OCI-LY7 (cell line): ENCODE results near the gene LPAR1. TPM values are rescaled to one million over a fixed set of nuclear protein-coding genes. Genes with fewer than 3 reads are reported as not detected.

Experiments
- BruUV-seq: library from RNA; stranded (reverse); fragments of 400-500 nt; replicated peaks from 2 replicates; lab custom pipeline; 2021; lab: Mats Ljungman, UMichigan
- CTCF ChIA-PET: fragments of 300-600 bp; sonication (Branson Sonifier 250); formaldehyde crosslinking; loops from one replicate; lab custom pipeline; 2022; ENCODE audit warnings: antibody characterized with exemption; ENCODE audit not compliant: unreplicated experiment; lab: Charles Lee
- POLR2A ChIA-PET: fragments of 300-600 bp; sonication (Branson Sonifier 250); formaldehyde crosslinking; loops from one replicate; lab custom pipeline; 2022; ENCODE audit warnings: antibody characterized with exemption; lab: Charles Lee
- DNase-seq: peaks from one replicate; pipeline ENCODE4 v3.0.0-alpha.2; 2015; ENCODE audit warnings: low spot score
- H2AFZ ChIP-seq: fragments of 200-600 bp; sonication (generic), shearing (Covaris generic); 2 replicates; pipeline ENCODE4 v1.6.1; 2014; ENCODE audit warnings: mild to moderate bottlenecking, antibody characterized with exemption, low read length, moderate library complexity
- H3K27ac ChIP-seq: fragments of 200-600 bp; sonication (generic); 2 replicates; pipeline ENCODE4 v1.5.1; 2014; ENCODE audit warnings: mixed run types, low read depth, mild to moderate bottlenecking, moderate library complexity, low read length, inconsistent platforms; ENCODE audit not compliant: poor library complexity, severe bottlenecking
- H3K36me3 ChIP-seq: fragments of 200-600 bp; sonication (generic); 2 replicates; pipeline ENCODE4 v1.6.1; 2014; ENCODE audit warnings: mild to moderate bottlenecking, antibody characterized with exemption, low read length, moderate library complexity, mixed read lengths; ENCODE audit not compliant: insufficient read depth
- H3K4me1 ChIP-seq: fragments of 200-600 bp; sonication (generic); 2 replicates; pipeline ENCODE4 v1.5.1; 2014; ENCODE audit warnings: mild to moderate bottlenecking, low read length; ENCODE audit not compliant: insufficient read depth, poor library complexity, severe bottlenecking
- H3K4me2 ChIP-seq: fragments of 200-600 bp; sonication (generic); 2 replicates; pipeline ENCODE4 v1.6.1; 2014; ENCODE audit warnings: mild to moderate bottlenecking, low read length
- H3K4me3 ChIP-seq: fragments of 200-600 bp; sonication (generic); 2 replicates; pipeline ENCODE4 v1.5.1; 2014; ENCODE audit warnings: mild to moderate bottlenecking, low read depth, low read length; ENCODE audit not compliant: poor library complexity, severe bottlenecking
- H3K79me2 ChIP-seq: fragments of 200-600 bp; sonication (generic); 2 replicates; pipeline ENCODE4 v1.6.1; 2016; ENCODE audit warnings: low read depth, mild to moderate bottlenecking, low read length, moderate library complexity, mixed read lengths; ENCODE audit not compliant: insufficient read depth
- H3K9me2 ChIP-seq: fragments of 200-600 bp; sonication (generic); 2 replicates; pipeline ENCODE4 v1.6.1; 2016; ENCODE audit warnings: mild to moderate bottlenecking, low read length, mixed read lengths; ENCODE audit not compliant: insufficient read depth
- H3K9me3 ChIP-seq: fragments of 200-600 bp; sonication (generic); 2 replicates; pipeline ENCODE4 v1.6.1; 2014; ENCODE audit warnings: mild to moderate bottlenecking, mixed run types, low read length, mixed read lengths
- H4K20me1 ChIP-seq: fragments of 200-600 bp; sonication (generic); 2 replicates; pipeline ENCODE4 v1.6.1; 2014; ENCODE audit warnings: mild to moderate bottlenecking, antibody characterized with exemption, low read length, moderate library complexity, mixed read lengths; ENCODE audit not compliant: insufficient read depth
- CTCF ChIP-seq: fragments of 200-600 bp; sonication (generic); conservative IDR thresholded peaks from 2 replicates; pipeline ENCODE4 v1.5.1; 2014; ENCODE audit warnings: mild to moderate bottlenecking, antibody characterized with exemption, low read length, moderate library complexity, mixed read lengths
- EZH2phosphoT487 ChIP-seq: fragments of 200-600 bp; sonication (generic); IDR thresholded peaks from 2 replicates; pipeline ENCODE4 v1.6.1; 2018; ENCODE audit warnings: low read depth, borderline replicate concordance, mild to moderate bottlenecking, mixed run types, antibody characterized with exemption, low read length, moderate library complexity, mixed read lengths
- intact Hi-C: fragments of 100-400 bp; cut with micrococcal nuclease; formaldehyde crosslinking; loops from one replicate; pipeline ENCODE4 v1.10.0; 2022; ENCODE audit not compliant: unreplicated experiment
- total RNA-seq, 2 experiments: library from RNA; depleted of rRNA in 1 of 2; stranded (reverse); fragments of >200 nt in 1 of 2; shearing (Covaris generic) in 1 of 2; gene quantifications; 2 replicates each; pipeline ENCODE4 v1.2.3, GENCODE V29; 2014 to 2022

LPAR1 gene
- total RNA-seq, 2 experiments from 2014 or later, result not detected

- no peaks in the 10 kb centered on the region for H3K9me3 ChIP-seq
- no peaks in the 10 kb centered on the region for H3K36me3 ChIP-seq
- no peaks in the 10 kb centered on the region for H3K79me2 ChIP-seq
- no peaks in the 10 kb centered on the region for H4K20me1 ChIP-seq
- H3K4me1 ChIP-seq, result no peaks in the 10 kb centered on the region
- DNase-seq, result no peak
- CTCF ChIA-PET, result no interaction called here
- intact Hi-C loops, result no loop called here
- POLR2A ChIA-PET, result interaction anchor here (0.7 kb wide), 1 partner anchor 32 kb away, joined by 3 read pairs; no protein-coding TSS in a partner anchor
- H3K4me3 ChIP-seq, result no peak overlapping the region
- no peak overlapping the region for H2AFZ ChIP-seq
- no peak for TF ChIP-seq CTCF
- TF ChIP-seq EZH2phosphoT487, result no peak
- H3K27ac ChIP-seq, result no peak overlapping the region
- no peaks in the 10 kb centered on the region for H3K9me2 ChIP-seq
- H3K4me2 ChIP-seq, result no peak overlapping the region
- BruUV-seq, result no TSS peak
Observed at GRCh38 chr9:111066468-111066867, 28.2 kb upstream of the LPAR1 start.

- no peak for TF ChIP-seq CTCF
- no peak for TF ChIP-seq EZH2phosphoT487
- H3K9me3 ChIP-seq, result no peaks in the 10 kb centered on the region
- H4K20me1 ChIP-seq, result no peaks in the 10 kb centered on the region
- no peaks in the 10 kb centered on the region for H3K9me2 ChIP-seq
- no peaks in the 10 kb centered on the region for H3K4me1 ChIP-seq
- POLR2A ChIA-PET, result no interaction called here
- no peak overlapping the region for H3K4me2 ChIP-seq
- H3K36me3 ChIP-seq, result no peaks in the 10 kb centered on the region
- H3K4me3 ChIP-seq, result no peak overlapping the region
- no peaks in the 10 kb centered on the region for H3K79me2 ChIP-seq
- intact Hi-C loops, result no loop called here
- BruUV-seq, result no TSS peak
- CTCF ChIA-PET, result no interaction called here
- H3K27ac ChIP-seq, result no peak overlapping the region
- H2AFZ ChIP-seq, result no peak overlapping the region
- DNase-seq, result no peak
Observed at GRCh38 chr9:111065414-111065813, 27.1 kb upstream of the LPAR1 start.

- H4K20me1 ChIP-seq, result no peaks in the 10 kb centered on the region
- DNase-seq, result no peak
- intact Hi-C loops, result no loop called here
- BruUV-seq, result no TSS peak
- H3K4me3 ChIP-seq, result no peak overlapping the region
- no peaks in the 10 kb centered on the region for H3K36me3 ChIP-seq
- H2AFZ ChIP-seq, result no peak overlapping the region
- CTCF ChIA-PET, result no interaction called here
- H3K9me2 ChIP-seq, result no peaks in the 10 kb centered on the region
- no peaks in the 10 kb centered on the region for H3K79me2 ChIP-seq
- no peak overlapping the region for H3K27ac ChIP-seq
- H3K4me1 ChIP-seq, result no peaks in the 10 kb centered on the region
- H3K4me2 ChIP-seq, result no peak overlapping the region
- no peaks in the 10 kb centered on the region for H3K9me3 ChIP-seq
- POLR2A ChIA-PET, result no interaction called here
- TF ChIP-seq CTCF, result no peak
- no peak for TF ChIP-seq EZH2phosphoT487
Observed at GRCh38 chr9:111064160-111064837, 26.0 kb upstream of the LPAR1 start.
